HG03520 (cell line): ENCODE measurements around the gene PIK3R2.

ENCODE experiments used
- ATAC-seq: cut with Tn5 transposase; IDR thresholded peaks from one replicate; pipeline ENCODE4 v1.9.1; 2021; ENCODE audit warnings: mild to moderate bottlenecking, moderate library complexity; ENCODE audit not compliant: unreplicated experiment

The PIK3R2 gene

GRCh38 chr19:18170714-18171255, 17.8 kb downstream of the PIK3R2 start:
- ATAC-seq: no peak

GRCh38 chr19:18171605-18172327, 18.8 kb downstream of the PIK3R2 start:
- no peak for ATAC-seq

- no peak for ATAC-seq
These were observed 19.5 kb downstream of the PIK3R2 start for GRCh38 chr19:18172331-18173053.

DNA sequence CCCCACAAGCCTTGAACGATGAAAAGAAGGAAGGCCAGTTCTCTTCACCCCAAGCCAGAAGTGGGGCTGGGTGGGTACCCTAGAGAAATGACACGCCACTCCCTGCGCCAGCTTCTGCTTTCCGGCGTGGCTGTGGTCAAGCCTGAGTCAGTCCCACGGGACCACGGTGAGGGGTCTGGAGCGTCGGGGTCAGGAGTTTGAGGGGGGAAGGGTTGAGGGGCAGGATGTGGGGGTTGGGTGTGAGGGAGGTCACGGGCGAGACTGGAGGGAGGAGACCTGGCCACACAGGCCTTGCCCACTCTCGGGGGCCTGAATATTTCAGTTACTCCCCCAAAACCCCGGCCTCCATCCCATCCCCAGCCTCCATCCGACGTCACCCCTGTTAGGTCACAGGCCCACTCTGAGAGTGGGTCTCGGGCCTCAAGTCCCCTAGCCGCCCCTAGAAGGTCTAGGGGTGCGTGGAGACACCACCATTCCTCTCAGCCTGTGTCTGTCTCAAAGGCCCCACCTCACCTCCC, 20.1 kb downstream of the PIK3R2 start:
- ATAC-seq: no peak

GRCh38 chr19:18173572-18174288, 20.8 kb downstream of the PIK3R2 start, which contains the start of gene IFI30:
TSS of gene IFI30 (plus strand) at chr19:18173813. CDS start at chr19:18173842, 29 bp downstream.
- no peak for ATAC-seq

DNA sequence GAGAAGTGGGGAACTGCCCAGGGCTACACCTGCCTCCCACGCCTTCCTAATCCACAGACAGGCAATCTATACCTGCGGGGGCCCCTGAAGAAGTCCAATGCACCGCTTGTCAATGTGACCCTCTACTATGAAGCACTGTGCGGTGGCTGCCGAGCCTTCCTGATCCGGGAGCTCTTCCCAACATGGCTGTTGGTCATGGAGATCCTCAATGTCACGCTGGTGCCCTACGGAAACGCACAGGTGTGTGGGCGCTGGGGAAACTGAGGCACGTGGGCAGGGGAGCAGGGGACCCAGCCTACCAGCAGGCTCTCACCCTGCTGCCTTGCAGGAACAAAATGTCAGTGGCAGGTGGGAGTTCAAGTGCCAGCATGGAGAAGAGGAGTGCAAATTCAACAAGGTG, 22.0 kb downstream of the PIK3R2 start:
- no peak for ATAC-seq

DNA sequence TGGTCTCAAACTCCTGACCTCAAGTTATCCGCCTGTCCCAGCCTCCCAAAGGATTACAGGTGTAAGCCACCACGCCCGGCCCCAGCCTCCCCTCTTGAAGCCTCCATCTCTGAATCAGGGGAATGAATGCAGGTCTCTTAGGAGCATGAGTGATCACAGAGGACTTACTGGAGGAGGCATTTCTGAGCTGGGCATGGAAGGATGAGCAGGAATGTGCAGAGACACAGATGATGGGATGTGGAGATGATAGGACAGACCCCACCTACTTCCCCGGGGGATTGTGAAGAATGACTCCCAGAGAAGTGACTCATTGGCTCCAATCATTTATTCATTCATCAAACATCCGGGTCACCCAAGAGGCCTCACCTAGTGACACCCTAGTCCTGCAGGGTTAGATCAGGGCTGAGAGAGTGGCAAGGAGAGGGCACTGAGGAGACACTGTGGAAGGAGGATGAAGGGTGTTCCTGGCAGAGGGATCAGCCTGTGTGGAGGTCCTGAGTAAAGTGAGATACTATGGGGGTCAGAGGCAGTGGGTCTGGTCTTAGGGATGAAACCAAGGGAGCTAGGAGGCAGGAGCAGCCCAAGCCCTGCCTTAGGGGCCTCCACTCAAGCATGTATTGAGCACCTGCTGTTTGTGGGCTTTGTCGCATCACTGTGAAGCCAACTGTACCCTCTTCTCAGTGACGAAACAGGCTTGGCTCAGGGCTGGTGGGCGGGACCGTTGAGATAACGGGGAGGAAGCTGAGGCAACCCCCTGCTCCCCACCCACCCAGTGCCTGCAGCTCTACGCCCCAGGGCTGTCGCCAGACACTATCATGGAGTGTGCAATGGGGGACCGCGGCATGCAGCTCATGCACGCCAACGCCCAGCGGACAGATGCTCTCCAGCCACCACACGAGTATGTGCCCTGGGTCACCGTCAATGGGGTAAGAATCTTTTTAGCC, 23.7 kb downstream of the PIK3R2 start:
- no peak for ATAC-seq

DNA sequence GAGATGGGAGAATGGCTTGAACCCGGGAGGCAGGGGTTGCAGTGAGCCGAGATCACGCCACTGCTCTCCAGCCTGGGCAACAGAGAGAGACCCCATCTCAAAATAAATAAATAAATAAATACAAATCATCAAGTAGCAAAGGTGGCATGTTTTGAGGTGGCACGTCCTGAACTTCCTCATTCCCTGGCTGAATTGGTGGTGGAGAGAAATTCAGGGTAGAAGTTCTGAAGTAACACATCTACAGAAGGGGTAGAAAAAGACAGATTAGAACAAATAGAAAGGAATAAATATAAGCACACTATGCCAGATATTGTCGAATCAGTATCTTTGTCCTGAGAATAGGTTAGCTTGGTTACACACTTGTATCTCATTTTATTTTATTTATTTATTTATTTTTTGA, 27.0 kb downstream of the PIK3R2 start:
- ATAC-seq: no peak

GRCh38 chr19:18183529-18183928, 30.6 kb downstream of the PIK3R2 start:
- ATAC-seq: no peak

DNA sequence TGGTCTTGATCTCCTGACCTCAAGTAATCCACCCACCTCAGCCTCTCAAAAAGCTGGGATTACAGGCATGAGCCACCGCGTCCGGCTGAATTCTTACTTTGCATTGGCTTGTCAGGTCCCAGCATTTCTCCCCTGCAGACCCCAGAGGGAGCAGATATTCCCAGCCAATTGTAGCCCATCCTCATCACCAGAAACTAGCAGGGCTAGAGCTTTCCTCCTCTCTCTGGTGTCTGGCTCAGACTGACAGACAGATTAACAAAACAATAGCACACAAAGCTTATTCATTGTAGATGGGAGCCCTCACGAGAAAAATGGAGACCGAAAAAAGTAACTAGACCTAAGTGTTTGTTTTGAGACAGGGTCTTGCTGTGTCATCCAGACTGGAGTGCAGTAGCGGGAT, 32.6 kb downstream of the PIK3R2 start:
- no peak for ATAC-seq

DNA sequence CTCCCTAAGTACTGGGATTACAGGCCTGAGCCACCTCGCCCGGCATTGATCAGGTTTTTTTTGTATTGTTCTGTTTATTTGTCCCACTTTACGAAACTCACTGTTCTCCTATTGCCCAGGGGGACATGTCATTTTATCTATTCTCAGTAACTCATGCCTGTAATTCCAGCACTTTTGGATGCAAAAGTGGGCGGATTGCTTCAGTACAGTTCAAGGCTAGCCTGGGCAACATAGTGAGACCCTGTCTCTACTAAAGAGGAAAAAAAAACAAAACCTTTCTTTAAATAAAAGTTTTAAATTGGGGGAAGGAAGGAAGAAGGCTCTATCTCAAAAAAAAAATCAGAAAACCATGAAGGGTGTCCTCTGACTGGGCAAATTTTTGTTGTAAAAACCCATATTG, 37.3 kb downstream of the PIK3R2 start:
- no peak for ATAC-seq

DNA sequence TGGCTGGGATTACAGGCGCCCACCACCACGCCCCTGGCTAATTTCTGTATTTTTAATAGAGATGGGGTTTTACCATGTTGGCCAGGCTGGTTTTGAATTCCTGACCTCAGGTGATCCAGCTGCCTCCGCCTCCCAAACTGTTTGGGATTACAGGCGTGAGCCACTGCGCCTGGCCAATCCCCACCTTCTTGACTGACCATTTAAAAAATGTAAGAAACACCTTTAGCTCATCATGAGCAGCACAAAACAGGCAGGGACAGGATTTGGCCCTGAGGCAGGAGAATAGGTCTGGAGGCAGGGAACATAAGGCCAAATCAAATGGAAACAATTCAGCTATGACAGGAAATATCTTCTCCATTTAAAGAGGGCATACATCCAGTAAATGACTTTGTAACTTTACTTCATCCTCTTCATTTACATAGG, 38.7 kb downstream of the PIK3R2 start:
- ATAC-seq: no peak

DNA sequence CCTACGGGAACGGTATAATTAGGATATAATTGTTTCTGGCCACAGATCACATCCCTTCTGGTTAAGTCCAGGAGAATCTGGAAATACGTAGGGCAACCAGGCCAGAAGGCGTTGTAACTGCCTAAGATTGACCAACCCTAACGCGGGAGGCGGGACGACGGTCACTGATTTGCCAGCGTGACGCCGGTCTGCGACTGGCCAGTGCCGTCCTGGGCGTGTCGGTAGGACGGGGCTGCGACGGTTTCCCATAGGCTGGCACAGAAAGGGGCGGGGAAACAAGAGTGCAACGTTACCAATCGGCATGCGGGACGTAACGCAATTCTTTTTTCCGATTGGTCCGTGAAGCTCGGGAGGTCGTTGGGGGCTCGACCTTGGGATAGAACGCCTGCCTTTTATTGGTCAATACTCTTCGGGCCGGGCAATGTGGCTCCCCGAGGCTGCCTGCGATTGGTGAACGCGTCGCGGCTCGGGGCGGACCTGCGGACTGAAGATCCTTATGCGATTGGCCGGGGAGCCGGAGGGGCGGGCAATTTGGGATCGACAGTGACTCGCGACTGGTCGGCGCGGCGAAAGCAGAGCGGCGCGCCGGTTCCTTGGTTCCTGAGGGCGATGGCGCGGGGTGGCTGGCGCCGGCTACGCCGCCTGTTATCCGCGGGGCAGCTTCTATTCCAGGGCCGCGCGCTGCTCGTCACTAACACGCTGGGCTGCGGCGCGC, 39.9 kb downstream of the PIK3R2 start, which contains the start of gene MPV17L2:
MPV17L2 (plus strand) TSS at position 546 of the 715 bp plus-strand sequence; CDS start at position 610, 64 bp downstream.
- ATAC-seq: peak; percentile 81

GRCh38 chr19:18193388-18194180, 40.6 kb downstream of the PIK3R2 start:
- no peak for ATAC-seq

DNA sequence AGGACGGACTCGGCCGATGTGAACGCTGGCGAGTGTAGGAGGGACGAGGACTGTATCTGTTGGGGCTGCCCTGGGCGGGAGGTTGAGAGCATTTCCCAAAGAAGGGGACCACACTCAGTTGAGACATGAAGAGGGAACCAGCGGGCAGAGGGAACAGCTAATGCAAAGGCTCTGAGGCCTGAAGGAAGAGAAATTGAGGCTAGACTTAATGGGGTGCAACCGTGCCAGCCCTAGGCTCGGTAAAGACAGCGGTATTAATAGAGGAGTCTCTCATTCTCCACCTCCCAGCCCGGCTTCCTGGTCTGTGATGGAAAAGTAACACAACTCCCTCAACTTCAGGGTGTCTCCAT, 41.2 kb downstream of the PIK3R2 start:
- no peak for ATAC-seq

- no peak for ATAC-seq
These were observed 41.7 kb downstream of the PIK3R2 start for GRCh38 chr19:18194554-18195238.

DNA sequence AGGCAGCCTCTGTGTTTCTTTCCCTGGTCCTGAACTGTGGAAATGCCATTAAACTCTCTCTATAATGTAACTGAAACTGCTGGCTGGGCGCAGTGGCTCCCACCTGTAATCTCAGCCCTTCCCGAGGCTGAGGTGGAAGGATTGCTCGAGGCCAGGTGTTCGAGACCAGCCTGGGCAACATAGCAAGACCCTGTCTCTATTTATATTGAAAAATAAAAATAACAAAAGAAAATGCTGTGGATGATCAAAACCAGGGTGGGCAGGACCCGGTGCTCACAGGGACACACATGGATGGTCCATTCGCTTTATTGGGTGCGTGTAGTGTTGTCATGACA, 43.5 kb downstream of the PIK3R2 start:
- ATAC-seq: no peak

GRCh38 chr19:18197306-18197705, 44.3 kb downstream of the PIK3R2 start:
- ATAC-seq: no peak
